GM23338 (cell line): ENCODE results near the gene MED12L.

Source experiments
- CREB1 ChIP-seq: fragments of 250-450 bp; sonication (Bioruptor Pico); IDR thresholded peaks from 2 replicates; pipeline ENCODE4 v1.5.0; 2020; ENCODE audit warnings: low read depth, mild to moderate bottlenecking, moderate library complexity
- EZH2 ChIP-seq: fragments of 200-600 bp; sonication (generic); IDR thresholded peaks from one replicate; pipeline ENCODE4 v1.8.0; 2017; ENCODE audit warnings: antibody characterized with exemption, mild to moderate bottlenecking, low read depth; ENCODE audit not compliant: unreplicated experiment
- EZH2phosphoT487 ChIP-seq: fragments of 200-600 bp; sonication (generic); IDR thresholded peaks from one replicate; pipeline ENCODE4 v1.8.1; 2018; ENCODE audit warnings: antibody characterized with exemption; ENCODE audit not compliant: unreplicated experiment
- JUNB ChIP-seq: IDR thresholded peaks from one replicate; pipeline ENCODE4 v1.6.1; 2016; ENCODE audit warnings: antibody characterized with exemption; ENCODE audit not compliant: unreplicated experiment
- REST ChIP-seq: IDR thresholded peaks from one replicate; pipeline ENCODE4 v1.6.1; 2018; ENCODE audit warnings: antibody characterized with exemption; ENCODE audit not compliant: unreplicated experiment
- TF ChIP-seq, protein P1 (sequence below), 2 experiments: fragments of 200-600 bp in 1 of 2; sonication (generic) in 1 of 2; conservative IDR thresholded peaks; 2 replicates each; pipeline versions ENCODE4 v1.5.1 to v1.6.1; 2016 to 2017; ENCODE audit warnings: antibody characterized with exemption in 2 of 2, low read depth in 2 of 2, mild to moderate bottlenecking in 2 of 2, moderate library complexity in 1 of 2

DNA sequence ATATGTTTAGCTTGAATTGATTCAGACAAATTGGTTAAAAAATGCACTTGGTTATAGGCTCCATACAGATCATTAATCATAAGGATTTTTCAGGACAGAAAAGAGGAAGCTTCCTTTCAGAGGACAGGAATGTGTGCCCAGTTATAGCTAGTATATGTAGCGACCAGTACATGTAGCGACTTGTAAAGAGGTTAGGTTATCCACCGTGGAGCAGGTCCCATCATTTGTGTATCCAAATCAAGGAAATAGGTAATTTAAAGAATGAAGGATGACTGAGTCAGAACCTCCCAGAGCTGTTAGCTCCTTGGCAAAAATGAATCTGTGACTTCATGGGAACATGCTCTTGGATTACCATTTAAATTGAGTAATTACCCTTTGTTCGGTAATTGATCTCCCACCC is 314.9 kb downstream of the MED12L start:
- TF ChIP-seq CREB1 (CRISPR knock-in tag): no peak
- TF ChIP-seq EZH2phosphoT487: no peak
- no peak for TF ChIP-seq EZH2
- TF ChIP-seq, protein P1, sequence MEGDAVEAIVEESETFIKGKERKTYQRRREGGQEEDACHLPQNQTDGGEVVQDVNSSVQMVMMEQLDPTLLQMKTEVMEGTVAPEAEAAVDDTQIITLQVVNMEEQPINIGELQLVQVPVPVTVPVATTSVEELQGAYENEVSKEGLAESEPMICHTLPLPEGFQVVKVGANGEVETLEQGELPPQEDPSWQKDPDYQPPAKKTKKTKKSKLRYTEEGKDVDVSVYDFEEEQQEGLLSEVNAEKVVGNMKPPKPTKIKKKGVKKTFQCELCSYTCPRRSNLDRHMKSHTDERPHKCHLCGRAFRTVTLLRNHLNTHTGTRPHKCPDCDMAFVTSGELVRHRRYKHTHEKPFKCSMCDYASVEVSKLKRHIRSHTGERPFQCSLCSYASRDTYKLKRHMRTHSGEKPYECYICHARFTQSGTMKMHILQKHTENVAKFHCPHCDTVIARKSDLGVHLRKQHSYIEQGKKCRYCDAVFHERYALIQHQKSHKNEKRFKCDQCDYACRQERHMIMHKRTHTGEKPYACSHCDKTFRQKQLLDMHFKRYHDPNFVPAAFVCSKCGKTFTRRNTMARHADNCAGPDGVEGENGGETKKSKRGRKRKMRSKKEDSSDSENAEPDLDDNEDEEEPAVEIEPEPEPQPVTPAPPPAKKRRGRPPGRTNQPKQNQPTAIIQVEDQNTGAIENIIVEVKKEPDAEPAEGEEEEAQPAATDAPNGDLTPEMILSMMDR (conservative IDR thresholded peaks at IDR 0.05; ENCODE audit: low read depth in 2 of 2): no peak
- TF ChIP-seq JUNB: no peak
- no peak for TF ChIP-seq REST
